NT2/D1 (cell line): ENCODE measurements around the gene C2orf72.

Experiments used
- YY1 ChIP-seq: IDR thresholded peaks from 2 replicates; pipeline ENCODE4 v1.6.1; 2011; ENCODE audit not compliant: insufficient read length, insufficient read depth
- ZNF274 ChIP-seq: IDR thresholded peaks from 2 replicates; pipeline ENCODE4 v1.6.1; 2011; ENCODE audit warnings: mild to moderate bottlenecking, low read depth, low read length

- TF ChIP-seq YY1 (no peak), ZNF274 (no peak)
These were observed 37.8 kb upstream of the C2orf72 start for GRCh38 chr2:230999477-230999876.
